Measurements from ENCODE around the gene CTNNA3.

CTNNA3 gene

DNA sequence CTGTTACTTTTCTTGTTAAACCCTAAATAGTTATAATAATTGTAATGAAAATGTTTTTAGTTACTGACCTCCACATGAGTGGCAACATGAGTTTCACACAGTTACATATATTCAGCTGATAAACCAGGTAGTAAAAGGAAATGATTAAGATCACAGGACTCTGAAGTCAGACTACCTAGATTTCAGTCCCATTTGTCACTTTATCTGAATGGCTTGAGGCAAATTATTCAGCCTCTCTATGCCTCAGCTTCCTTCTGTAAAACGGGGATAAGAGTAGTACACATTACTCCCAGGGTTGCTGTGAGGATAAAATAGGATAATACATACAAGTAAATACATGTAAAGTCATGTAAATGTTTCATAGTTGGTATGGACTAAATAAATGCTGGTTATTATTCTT is 1024.4 kb downstream of the CTNNA3 start:
- no peak overlapping the region for H3K4me3 ChIP-seq (ENCODE audit: low read depth, low read length)
- no peaks in the 10 kb centered on the region for H3K4me1 ChIP-seq (ENCODE audit: control insufficient read depth, insufficient read depth, low read length)
- no peak overlapping the region for H3K27ac ChIP-seq (ENCODE audit: low read depth, low read length)
- no peak overlapping the region for H3K9ac ChIP-seq (ENCODE audit: low read length)
- no peaks in the 10 kb centered on the region for H3K9me3 ChIP-seq (ENCODE audit: control insufficient read depth, insufficient read depth, low read depth, low read length)
- no peaks in the 10 kb centered on the region for H3K36me3 ChIP-seq (ENCODE audit: control insufficient read depth, insufficient read depth, low read length)
- no peaks in the 10 kb centered on the region for H3K27me3 ChIP-seq (ENCODE audit: control insufficient read depth, insufficient read depth, low read length)

- H3K27me3 ChIP-seq (ENCODE audit: control insufficient read depth, insufficient read depth, low read length), result no peaks in the 10 kb centered on the region
- H3K4me1 ChIP-seq (ENCODE audit: control insufficient read depth, insufficient read depth, low read length), result no peaks in the 10 kb centered on the region
- H3K4me3 ChIP-seq (ENCODE audit: low read depth, low read length), result no peak overlapping the region
- H3K9ac ChIP-seq (ENCODE audit: low read length), result no peak overlapping the region
- no peaks in the 10 kb centered on the region for H3K36me3 ChIP-seq (ENCODE audit: control insufficient read depth, insufficient read depth, low read length)
- H3K9me3 ChIP-seq (ENCODE audit: control insufficient read depth, insufficient read depth, low read depth, low read length), result no peaks in the 10 kb centered on the region
- H3K27ac ChIP-seq (ENCODE audit: low read depth, low read length), result no peak overlapping the region
Measured at GRCh38 chr10:66671064-66671463, 1024.9 kb downstream of the CTNNA3 start.

- H3K4me3 ChIP-seq (ENCODE audit: low read depth, low read length), result no peak overlapping the region
- H3K9me3 ChIP-seq (ENCODE audit: control insufficient read depth, insufficient read depth, low read depth, low read length), result peaks cover 11% of the 10 kb centered on the region
- no peak overlapping the region for H3K27ac ChIP-seq (ENCODE audit: low read depth, low read length)
- H3K36me3 ChIP-seq (ENCODE audit: control insufficient read depth, insufficient read depth, low read length), result no peaks in the 10 kb centered on the region
- no peaks in the 10 kb centered on the region for H3K27me3 ChIP-seq (ENCODE audit: control insufficient read depth, insufficient read depth, low read length)
- no peak overlapping the region for H3K9ac ChIP-seq (ENCODE audit: low read length)
- no peaks in the 10 kb centered on the region for H3K4me1 ChIP-seq (ENCODE audit: control insufficient read depth, insufficient read depth, low read length)
Measured at GRCh38 chr10:66656499-66656898, 1039.5 kb downstream of the CTNNA3 start.

DNA sequence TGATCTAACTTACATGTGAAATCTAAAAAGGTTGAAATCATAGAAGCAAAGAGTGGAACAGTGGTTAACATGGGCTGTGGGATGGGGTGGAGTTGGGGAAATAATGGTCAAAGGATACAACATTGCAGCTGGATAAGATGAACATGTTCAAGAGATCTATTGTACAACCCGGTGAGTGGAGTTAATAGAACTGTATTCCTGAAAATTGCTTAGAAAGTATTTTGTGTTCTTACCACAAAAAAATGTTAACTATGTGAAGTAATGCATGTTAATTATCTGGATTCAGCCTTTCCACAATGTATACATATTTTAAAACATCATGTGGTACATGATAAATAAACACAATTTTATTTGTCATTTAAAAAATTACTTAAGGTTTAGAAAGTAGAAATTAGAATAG is 1041.1 kb downstream of the CTNNA3 start:
- no peaks in the 10 kb centered on the region for H3K27me3 ChIP-seq (ENCODE audit: control insufficient read depth, insufficient read depth, low read length)

DNA sequence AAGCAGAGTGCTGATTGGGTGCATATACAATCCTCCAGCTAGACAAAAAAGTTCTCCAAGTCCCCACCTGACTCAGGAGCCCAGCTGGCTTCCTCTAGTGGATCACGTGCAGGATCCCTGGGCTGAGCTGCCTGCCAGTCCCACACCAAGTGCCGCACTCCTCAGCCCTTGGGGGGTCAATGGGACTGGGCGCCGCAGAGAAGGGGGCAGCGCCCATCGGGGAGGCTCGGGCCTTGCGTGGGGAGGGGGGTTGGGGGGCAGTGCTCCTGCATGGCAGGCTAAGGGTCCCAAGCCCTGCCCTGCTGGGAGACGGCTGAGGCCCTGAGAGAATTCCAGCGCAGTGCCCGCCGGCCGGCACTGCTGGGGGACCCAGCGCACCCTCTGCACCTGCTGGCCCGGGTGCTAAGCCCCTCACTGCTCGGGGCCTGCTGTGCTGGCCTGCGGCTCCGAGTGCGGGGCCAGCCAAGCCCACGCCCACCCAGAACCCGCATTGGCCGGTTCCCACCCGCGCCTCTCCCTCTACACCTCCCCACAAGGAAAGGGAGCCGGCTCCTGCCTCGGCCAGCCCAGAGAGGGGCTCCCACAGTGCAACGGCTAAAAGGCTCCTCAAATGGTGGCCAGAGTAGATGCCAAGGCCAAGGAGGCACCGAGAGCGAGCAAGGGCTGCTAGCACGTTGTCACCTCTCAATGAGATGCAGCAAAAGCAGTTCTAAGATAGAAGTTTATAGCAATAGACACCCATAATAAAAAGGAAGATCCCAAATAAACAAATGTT is 1044.5 kb downstream of the CTNNA3 start:
- H3K27me3 ChIP-seq (ENCODE audit: control insufficient read depth, insufficient read depth, low read length), result no peaks in the 10 kb centered on the region
- H3K9me3 ChIP-seq (ENCODE audit: control insufficient read depth, insufficient read depth, low read depth, low read length), result peaks cover 15% of the 10 kb centered on the region
- no peak overlapping the region for H3K4me3 ChIP-seq (ENCODE audit: low read depth, low read length)
- no peak overlapping the region for H3K9ac ChIP-seq (ENCODE audit: low read length)
- no peak overlapping the region for H3K27ac ChIP-seq (ENCODE audit: low read depth, low read length)
- H3K36me3 ChIP-seq (ENCODE audit: control insufficient read depth, insufficient read depth, low read length), result no peaks in the 10 kb centered on the region
- no peaks in the 10 kb centered on the region for H3K4me1 ChIP-seq (ENCODE audit: control insufficient read depth, insufficient read depth, low read length)

More for the DNA sequence above, 1041.1 kb downstream of the CTNNA3 start:
- no peaks in the 10 kb centered on the region for H3K36me3 ChIP-seq (ENCODE audit: control insufficient read depth, insufficient read depth, low read length)
- H3K9me3 ChIP-seq (ENCODE audit: control insufficient read depth, insufficient read depth, low read depth, low read length), result peaks cover 15% of the 10 kb centered on the region
- no peak overlapping the region for H3K9ac ChIP-seq (ENCODE audit: low read length)
- H3K4me3 ChIP-seq (ENCODE audit: low read depth, low read length), result no peak overlapping the region
- no peak overlapping the region for H3K27ac ChIP-seq (ENCODE audit: low read depth, low read length)
- H3K4me1 ChIP-seq (ENCODE audit: control insufficient read depth, insufficient read depth, low read length), result no peaks in the 10 kb centered on the region

DNA sequence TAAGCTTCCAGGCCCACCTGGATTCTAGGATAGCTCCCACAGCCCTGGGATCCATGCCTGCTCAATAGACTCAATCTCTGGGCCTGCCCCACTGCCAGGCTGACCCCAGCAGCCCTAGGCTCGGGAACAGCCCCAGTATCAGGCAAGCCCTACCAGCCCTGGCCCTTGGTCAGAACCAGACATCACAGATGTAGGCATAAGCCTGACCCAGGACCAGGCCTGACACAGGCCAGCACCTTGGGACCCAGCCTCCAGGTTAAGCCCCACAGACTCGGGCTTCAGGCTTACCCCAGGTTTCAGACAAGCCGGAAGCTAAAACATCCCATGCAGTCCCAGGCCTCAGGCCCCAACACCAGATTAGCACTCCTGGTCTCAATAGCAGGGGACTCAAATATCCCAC is 1046.4 kb downstream of the CTNNA3 start:
- Histone ChIP-seq H3K27ac (ENCODE audit: low read depth, low read length) (no peak overlapping the region), H3K9me3 (ENCODE audit: control insufficient read depth, insufficient read depth, low read depth, low read length) (peaks cover 20% of the 10 kb centered on the region)

GRCh38 chr10:66642217-66642616 is 1053.8 kb downstream of the CTNNA3 start:
- Histone ChIP-seq H3K27me3 (ENCODE audit: control insufficient read depth, insufficient read depth, low read length) (no peaks in the 10 kb centered on the region), H3K9ac (ENCODE audit: low read length) (no peak overlapping the region), H3K36me3 (ENCODE audit: control insufficient read depth, insufficient read depth, low read length) (no peaks in the 10 kb centered on the region), H3K4me3 (ENCODE audit: low read depth, low read length) (no peak overlapping the region), H3K4me1 (ENCODE audit: control insufficient read depth, insufficient read depth, low read length) (no peaks in the 10 kb centered on the region), H3K9me3 (ENCODE audit: control insufficient read depth, insufficient read depth, low read depth, low read length) (peaks cover 5% of the 10 kb centered on the region), H3K27ac (ENCODE audit: low read depth, low read length) (no peak overlapping the region)

More for the DNA sequence above, 1046.4 kb downstream of the CTNNA3 start:
- no peak overlapping the region for H3K4me3 ChIP-seq (ENCODE audit: low read depth, low read length)
- H3K4me1 ChIP-seq (ENCODE audit: control insufficient read depth, insufficient read depth, low read length), result no peaks in the 10 kb centered on the region
- H3K9ac ChIP-seq (ENCODE audit: low read length), result no peak overlapping the region
- H3K36me3 ChIP-seq (ENCODE audit: control insufficient read depth, insufficient read depth, low read length), result no peaks in the 10 kb centered on the region
- no peaks in the 10 kb centered on the region for H3K27me3 ChIP-seq (ENCODE audit: control insufficient read depth, insufficient read depth, low read length)

DNA sequence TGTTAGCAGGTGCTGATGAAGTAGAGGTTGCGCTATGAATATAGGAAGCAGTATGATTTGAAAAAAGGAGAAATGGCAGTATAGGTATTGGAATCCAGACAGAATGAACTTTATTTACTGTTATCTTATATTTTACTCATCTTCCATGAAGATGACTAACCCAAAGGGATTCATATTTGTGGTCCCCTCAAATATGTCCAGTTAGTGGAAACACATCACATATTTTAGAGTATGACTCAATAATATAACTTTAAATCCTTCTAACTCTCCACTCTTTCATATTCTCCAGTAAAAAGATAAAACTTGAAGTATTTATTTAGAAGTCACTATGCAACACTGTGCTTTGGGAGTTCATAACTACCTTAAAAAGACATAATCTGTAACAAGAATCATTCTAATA is 1056.6 kb downstream of the CTNNA3 start:
- no peak overlapping the region for H3K4me3 ChIP-seq (ENCODE audit: low read depth, low read length)
- H3K27ac ChIP-seq (ENCODE audit: low read depth, low read length), result no peak overlapping the region
- no peaks in the 10 kb centered on the region for H3K27me3 ChIP-seq (ENCODE audit: control insufficient read depth, insufficient read depth, low read length)
- no peaks in the 10 kb centered on the region for H3K36me3 ChIP-seq (ENCODE audit: control insufficient read depth, insufficient read depth, low read length)
- H3K9ac ChIP-seq (ENCODE audit: low read length), result no peak overlapping the region
- no peaks in the 10 kb centered on the region for H3K4me1 ChIP-seq (ENCODE audit: control insufficient read depth, insufficient read depth, low read length)
- H3K9me3 ChIP-seq (ENCODE audit: control insufficient read depth, insufficient read depth, low read depth, low read length), result no peaks in the 10 kb centered on the region

- no peaks in the 10 kb centered on the region for H3K4me1 ChIP-seq (ENCODE audit: control insufficient read depth, insufficient read depth, low read length)
- H3K27ac ChIP-seq (ENCODE audit: low read depth, low read length), result no peak overlapping the region
- no peaks in the 10 kb centered on the region for H3K36me3 ChIP-seq (ENCODE audit: control insufficient read depth, insufficient read depth, low read length)
- H3K9me3 ChIP-seq (ENCODE audit: control insufficient read depth, insufficient read depth, low read depth, low read length), result no peaks in the 10 kb centered on the region
- H3K4me3 ChIP-seq (ENCODE audit: low read depth, low read length), result no peak overlapping the region
- no peaks in the 10 kb centered on the region for H3K27me3 ChIP-seq (ENCODE audit: control insufficient read depth, insufficient read depth, low read length)
- H3K9ac ChIP-seq (ENCODE audit: low read length), result no peak overlapping the region
Measured at GRCh38 chr10:66637273-66638036, 1058.5 kb downstream of the CTNNA3 start.

DNA sequence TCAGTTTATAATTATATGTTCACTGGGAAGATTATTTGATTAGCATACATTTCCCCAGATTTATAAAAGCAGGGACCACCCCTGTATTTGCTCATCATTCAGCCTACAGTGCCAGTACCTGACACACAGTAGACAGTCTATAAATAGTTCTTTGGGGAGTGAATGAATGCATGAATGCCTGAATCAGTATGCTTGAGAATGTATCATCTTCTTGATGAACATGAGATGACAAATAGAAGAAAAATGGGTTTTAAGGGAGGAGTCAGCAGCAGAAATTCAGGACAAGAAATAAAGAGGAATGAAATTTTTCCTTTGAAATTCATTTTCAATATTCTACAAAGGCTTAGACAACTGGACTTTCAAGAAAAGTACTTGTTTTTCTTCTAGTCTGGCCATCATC is 1066.0 kb downstream of the CTNNA3 start:
- Histone ChIP-seq H3K4me3 (ENCODE audit: low read depth, low read length) (no peak overlapping the region), H3K4me1 (ENCODE audit: control insufficient read depth, insufficient read depth, low read length) (no peaks in the 10 kb centered on the region), H3K9me3 (ENCODE audit: control insufficient read depth, insufficient read depth, low read depth, low read length) (no peaks in the 10 kb centered on the region), H3K27ac (ENCODE audit: low read depth, low read length) (no peak overlapping the region), H3K36me3 (ENCODE audit: control insufficient read depth, insufficient read depth, low read length) (no peaks in the 10 kb centered on the region), H3K27me3 (ENCODE audit: control insufficient read depth, insufficient read depth, low read length) (no peaks in the 10 kb centered on the region), H3K9ac (ENCODE audit: low read length) (no peak overlapping the region)

GRCh38 chr10:66627156-66627555 is 1068.8 kb downstream of the CTNNA3 start:
- H3K9me3 ChIP-seq (ENCODE audit: control insufficient read depth, insufficient read depth, low read depth, low read length), result no peaks in the 10 kb centered on the region
- H3K4me3 ChIP-seq (ENCODE audit: low read depth, low read length), result no peak overlapping the region
- no peak overlapping the region for H3K27ac ChIP-seq (ENCODE audit: low read depth, low read length)
- no peaks in the 10 kb centered on the region for H3K27me3 ChIP-seq (ENCODE audit: control insufficient read depth, insufficient read depth, low read length)
- no peak overlapping the region for H3K9ac ChIP-seq (ENCODE audit: low read length)
- H3K4me1 ChIP-seq (ENCODE audit: control insufficient read depth, insufficient read depth, low read length), result no peaks in the 10 kb centered on the region
- no peaks in the 10 kb centered on the region for H3K36me3 ChIP-seq (ENCODE audit: control insufficient read depth, insufficient read depth, low read length)

Data from HUES6 (cell line).